GM21576 (cell line): ENCODE measurements around the gene SULT1E1.

Experiments used
- ATAC-seq: cut with Tn5 transposase; IDR thresholded peaks from one replicate; pipeline ENCODE4 v1.9.1; 2021; ENCODE audit warnings: mild to moderate bottlenecking, moderate library complexity; ENCODE audit not compliant: unreplicated experiment

The SULT1E1 gene

GRCh38 chr4:69860052-69860451 is at the start of gene SULT1E1:
TSS of gene SULT1E1 (minus strand) at chr4:69860145. CDS start at chr4:69857644, 2,501 bp downstream.
- no peak for ATAC-seq

DNA sequence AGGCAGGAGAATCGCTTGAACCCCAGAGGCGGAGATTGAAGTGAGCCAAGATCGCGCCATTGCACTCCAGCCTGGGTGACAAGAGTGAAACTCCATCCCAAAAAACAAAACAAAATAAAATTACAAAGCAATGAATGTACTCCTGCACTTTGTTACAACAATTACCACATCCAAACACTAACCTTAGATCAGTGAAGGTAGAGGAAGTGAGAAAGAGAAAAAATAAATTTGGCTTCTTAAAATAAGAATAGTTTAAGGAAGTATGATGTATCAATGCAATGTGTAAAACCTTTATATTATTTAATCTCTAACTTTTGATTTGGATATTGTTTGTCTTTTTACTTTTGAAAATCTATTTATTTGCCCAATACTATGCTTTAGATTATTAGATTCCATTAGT is 49.2 kb upstream of the SULT1E1 start:
- ATAC-seq, result no peak

DNA sequence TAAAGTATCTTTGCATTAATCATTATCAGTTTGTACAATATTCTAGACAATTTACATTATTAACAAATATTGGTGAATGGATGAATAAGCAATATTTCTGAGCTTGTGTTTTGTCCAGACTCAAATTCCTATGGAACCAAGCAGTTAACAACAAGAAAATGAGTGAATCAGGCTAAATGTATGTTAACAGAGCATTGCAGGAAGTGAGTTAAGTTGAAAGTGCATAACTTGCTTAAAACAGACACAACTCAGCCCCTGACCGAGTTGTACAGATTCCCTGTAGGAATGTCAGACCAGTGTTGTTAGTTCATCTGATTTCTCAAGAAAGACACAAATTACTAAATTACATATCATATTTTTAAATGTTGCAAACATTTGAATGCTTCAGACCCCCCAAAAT is 47.2 kb upstream of the SULT1E1 start:
- ATAC-seq, result no peak

GRCh38 chr4:69896530-69897116 is 36.7 kb upstream of the SULT1E1 start:
- no peak for ATAC-seq

- ATAC-seq, result no peak
Observed at GRCh38 chr4:69894721-69895120, 34.8 kb upstream of the SULT1E1 start.

GRCh38 chr4:69894186-69894585 is 34.2 kb upstream of the SULT1E1 start:
- ATAC-seq, result no peak

DNA sequence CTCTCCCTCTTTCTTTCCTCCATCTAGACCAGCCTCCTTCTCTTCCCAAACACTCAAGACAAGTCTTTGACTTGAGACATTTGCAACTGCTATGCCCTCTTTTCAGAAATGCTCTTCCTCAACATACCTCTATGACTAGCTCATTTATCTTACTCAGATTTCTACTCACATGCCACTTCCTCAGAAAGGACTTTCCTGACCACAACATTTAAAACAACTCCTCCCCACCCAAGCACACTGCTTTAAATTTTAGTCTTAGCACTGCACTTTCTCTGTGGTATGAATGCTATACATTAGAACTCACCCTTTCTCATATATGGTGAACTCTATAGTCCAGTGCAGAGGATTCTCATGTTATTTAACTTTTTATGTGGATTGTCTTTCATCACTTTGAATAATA is 28.4 kb upstream of the SULT1E1 start:
- no peak for ATAC-seq

GRCh38 chr4:69882150-69882549 is 22.2 kb upstream of the SULT1E1 start:
- ATAC-seq, result no peak

- ATAC-seq, result peak; percentile 81
Observed at GRCh38 chr4:69881173-69881773, 21.3 kb upstream of the SULT1E1 start.

DNA sequence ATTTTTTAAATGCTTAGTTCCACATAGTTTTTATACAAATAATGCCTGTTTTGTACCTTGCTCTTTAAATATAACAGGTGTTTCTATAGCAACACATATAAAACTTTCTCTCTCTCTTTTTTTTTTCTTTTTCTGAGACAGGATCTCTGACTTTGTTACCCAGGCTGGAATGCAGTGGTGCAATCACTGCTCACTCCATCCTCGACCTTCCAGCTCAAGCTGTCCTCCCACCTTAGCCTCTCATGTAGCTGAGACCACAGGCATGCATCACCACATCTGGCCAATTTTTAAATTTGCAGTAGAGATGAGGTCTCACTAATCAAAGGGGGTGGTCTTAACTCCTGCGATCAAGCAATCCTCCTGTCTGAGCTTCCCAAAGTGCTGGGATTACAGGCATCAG is 18.3 kb upstream of the SULT1E1 start:
- ATAC-seq, result no peak

GRCh38 chr4:69877453-69877852 is 17.5 kb upstream of the SULT1E1 start:
- ATAC-seq, result no peak

GRCh38 chr4:69876071-69876470 is 16.1 kb upstream of the SULT1E1 start:
- no peak for ATAC-seq

DNA sequence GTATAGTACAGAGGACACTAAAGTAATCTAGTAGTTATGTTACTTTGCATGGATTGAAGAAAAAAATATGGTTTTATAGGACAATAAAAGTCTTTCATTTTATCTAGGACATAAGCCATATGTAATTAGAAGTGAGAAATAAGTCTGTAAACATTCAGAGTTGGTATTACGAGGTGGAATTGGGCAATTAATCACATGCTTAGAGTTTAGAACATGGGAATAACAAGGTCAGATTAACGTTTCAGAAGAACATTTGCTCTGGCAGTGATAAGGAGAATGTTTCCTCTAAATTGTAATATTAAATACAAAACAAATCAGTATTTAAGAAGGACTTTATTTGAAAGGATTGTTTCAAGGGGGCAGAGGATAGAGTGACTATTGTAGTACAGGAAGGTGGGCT is 15.6 kb upstream of the SULT1E1 start:
- no peak for ATAC-seq

- ATAC-seq, result no peak
Observed at GRCh38 chr4:69874507-69874906, 14.6 kb upstream of the SULT1E1 start.

- no peak for ATAC-seq
Observed at GRCh38 chr4:69861756-69862155, 1.8 kb upstream of the SULT1E1 start.

GRCh38 chr4:69860521-69861298 is 765 bp upstream of the SULT1E1 start:
- no peak for ATAC-seq

GRCh38 chr4:69859140-69859685 is 732 bp downstream of the SULT1E1 start:
- ATAC-seq, result no peak

DNA sequence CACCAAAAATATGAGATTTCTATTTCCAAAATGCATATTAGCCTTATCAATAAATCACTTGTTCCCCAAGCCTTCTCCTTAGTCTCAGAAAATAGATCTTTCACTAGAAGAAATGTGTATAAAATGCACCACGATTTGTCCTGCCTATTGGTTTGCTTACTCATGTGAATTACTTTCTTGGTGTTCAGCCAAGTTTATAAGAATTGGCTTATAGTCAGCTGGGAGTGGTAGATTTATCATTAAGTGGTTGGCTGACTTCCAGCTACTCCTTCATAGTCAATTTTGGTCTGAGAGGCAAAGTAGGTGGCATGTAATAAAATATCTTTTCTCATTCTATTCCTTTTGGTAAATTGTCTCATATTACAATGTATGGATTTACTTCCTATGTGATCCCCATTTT is 1.3 kb downstream of the SULT1E1 start:
- no peak for ATAC-seq

- ATAC-seq, result no peak
Observed at GRCh38 chr4:69855822-69856221, 4.1 kb downstream of the SULT1E1 start.

GRCh38 chr4:69849969-69850368 is 10.0 kb downstream of the SULT1E1 start:
- ATAC-seq, result peak; percentile 92

- ATAC-seq, result no peak
Observed at GRCh38 chr4:69849297-69849696, 10.6 kb downstream of the SULT1E1 start.

DNA sequence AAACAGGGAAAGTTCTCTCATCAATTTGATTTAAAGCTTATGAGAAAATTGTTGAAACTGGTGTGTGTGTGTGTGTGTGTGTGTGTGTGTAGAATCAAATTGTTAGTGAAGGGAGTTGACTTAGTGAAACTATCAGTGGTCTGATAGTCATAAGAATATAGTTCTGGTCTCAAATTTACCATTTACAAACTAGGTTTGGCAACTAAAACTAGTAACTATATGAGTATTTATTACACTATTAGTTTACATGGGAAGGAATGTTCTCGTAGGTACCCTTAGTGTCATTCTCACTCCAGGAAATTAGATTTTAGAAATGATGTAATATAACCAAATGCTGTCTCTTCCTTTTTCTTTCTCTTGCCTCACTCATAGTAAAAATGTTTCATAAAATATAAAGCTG is 11.9 kb downstream of the SULT1E1 start:
- no peak for ATAC-seq
